ENCODE results near the gene PLXNA4.

Gene PLXNA4

GRCh38 chr7:132091706-132092105 is 484.6 kb downstream of the PLXNA4 start:
- DNase-seq (ENCODE audit: low read depth, low spot score): no peak

- DNase-seq (ENCODE audit: low read depth, low spot score): no peak
Measured at GRCh38 chr7:132090444-132090843, 485.8 kb downstream of the PLXNA4 start.

- DNase-seq (ENCODE audit: low read depth, low spot score): no peak
Measured at GRCh38 chr7:132089356-132089755, 486.9 kb downstream of the PLXNA4 start.

- no peak for DNase-seq (ENCODE audit: low read depth, low spot score)
Measured at GRCh38 chr7:132087421-132087820, 488.8 kb downstream of the PLXNA4 start.

GRCh38 chr7:132084776-132085388 is 491.4 kb downstream of the PLXNA4 start:
- DNase-seq (ENCODE audit: low read depth, low spot score): no peak

- DNase-seq (ENCODE audit: low read depth, low spot score): no peak
Measured at GRCh38 chr7:132083537-132084123, 492.6 kb downstream of the PLXNA4 start.

- no peak for DNase-seq (ENCODE audit: low read depth, low spot score)
Measured at GRCh38 chr7:132083126-132083525, 493.1 kb downstream of the PLXNA4 start.

GRCh38 chr7:132082394-132082793 is 493.9 kb downstream of the PLXNA4 start:
- DNase-seq (ENCODE audit: low read depth, low spot score): no peak

GRCh38 chr7:132081686-132082085 is 494.6 kb downstream of the PLXNA4 start:
- DNase-seq (ENCODE audit: low read depth, low spot score): no peak

GRCh38 chr7:132080967-132081668 is 495.2 kb downstream of the PLXNA4 start:
- DNase-seq (ENCODE audit: low read depth, low spot score): no peak

GRCh38 chr7:132080467-132080866 is 495.8 kb downstream of the PLXNA4 start:
- DNase-seq (ENCODE audit: low read depth, low spot score): no peak

- DNase-seq (ENCODE audit: low read depth, low spot score): no peak
Measured at GRCh38 chr7:132078891-132079735, 497.2 kb downstream of the PLXNA4 start.

GRCh38 chr7:132077971-132078685 is 498.1 kb downstream of the PLXNA4 start:
- DNase-seq (ENCODE audit: low read depth, low spot score): no peak

GRCh38 chr7:132076301-132077035 is 499.8 kb downstream of the PLXNA4 start:
- no peak for DNase-seq (ENCODE audit: low read depth, low spot score)

- DNase-seq (ENCODE audit: low read depth, low spot score): no peak
Measured at GRCh38 chr7:132075515-132075914, 500.8 kb downstream of the PLXNA4 start.

GRCh38 chr7:132073920-132074589 is 502.2 kb downstream of the PLXNA4 start:
- no peak for DNase-seq (ENCODE audit: low read depth, low spot score)
